ENCODE results near the gene CSF1R.

DNA sequence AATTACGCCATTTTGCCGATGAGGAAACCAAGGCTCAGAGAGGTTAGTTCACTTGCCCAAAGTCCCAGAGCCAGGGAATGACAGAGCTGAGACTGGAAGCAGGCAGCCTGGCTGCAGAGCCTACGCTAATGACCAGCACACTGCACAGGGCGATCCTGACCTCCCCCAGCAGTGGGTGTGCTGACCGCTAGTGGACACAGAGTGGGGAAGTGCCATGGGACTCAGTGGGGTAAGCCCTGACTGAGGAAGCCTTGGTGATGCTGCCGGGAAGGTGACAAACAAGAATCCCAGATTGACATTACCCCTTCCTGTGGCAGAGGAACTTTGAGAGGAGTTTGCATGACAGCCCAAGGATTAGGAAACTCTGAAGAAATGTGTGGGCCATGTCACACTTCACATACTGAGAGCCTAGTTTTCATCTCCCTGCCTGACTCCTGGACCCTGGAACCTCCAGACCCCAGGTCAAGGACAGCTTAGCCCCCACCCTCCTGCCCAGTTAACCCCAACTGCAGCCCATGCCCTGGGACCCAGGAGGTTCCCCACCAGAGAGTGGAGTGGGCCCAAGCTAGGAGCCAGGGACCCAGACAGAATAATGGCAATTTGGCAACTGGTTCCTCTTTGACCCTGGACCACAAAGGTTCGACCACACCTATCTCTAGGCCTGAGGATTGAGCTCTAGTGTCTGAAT is 19.7 kb upstream of the CSF1R start:
- TF ChIP-seq, protein P1, sequence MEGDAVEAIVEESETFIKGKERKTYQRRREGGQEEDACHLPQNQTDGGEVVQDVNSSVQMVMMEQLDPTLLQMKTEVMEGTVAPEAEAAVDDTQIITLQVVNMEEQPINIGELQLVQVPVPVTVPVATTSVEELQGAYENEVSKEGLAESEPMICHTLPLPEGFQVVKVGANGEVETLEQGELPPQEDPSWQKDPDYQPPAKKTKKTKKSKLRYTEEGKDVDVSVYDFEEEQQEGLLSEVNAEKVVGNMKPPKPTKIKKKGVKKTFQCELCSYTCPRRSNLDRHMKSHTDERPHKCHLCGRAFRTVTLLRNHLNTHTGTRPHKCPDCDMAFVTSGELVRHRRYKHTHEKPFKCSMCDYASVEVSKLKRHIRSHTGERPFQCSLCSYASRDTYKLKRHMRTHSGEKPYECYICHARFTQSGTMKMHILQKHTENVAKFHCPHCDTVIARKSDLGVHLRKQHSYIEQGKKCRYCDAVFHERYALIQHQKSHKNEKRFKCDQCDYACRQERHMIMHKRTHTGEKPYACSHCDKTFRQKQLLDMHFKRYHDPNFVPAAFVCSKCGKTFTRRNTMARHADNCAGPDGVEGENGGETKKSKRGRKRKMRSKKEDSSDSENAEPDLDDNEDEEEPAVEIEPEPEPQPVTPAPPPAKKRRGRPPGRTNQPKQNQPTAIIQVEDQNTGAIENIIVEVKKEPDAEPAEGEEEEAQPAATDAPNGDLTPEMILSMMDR (conservative IDR thresholded peaks at IDR 0.05 in 1 of 2, IDR thresholded peaks at IDR 0.05 in 1 of 2; ENCODE audit: extremely low read depth in 1 of 2, insufficient read depth in 1 of 2, low read depth in 1 of 2, low read length in 2 of 2) = no peak
- TF ChIP-seq EZH2 (IDR thresholded peaks at IDR 0.05; ENCODE audit: borderline replicate concordance, low read length) = no peak
